GM12878 (cell line): ENCODE data around the gene JOSD2. TPM values are rescaled to one million over a fixed set of nuclear protein-coding genes. Genes with fewer than 3 reads are reported as not detected.
A peak's percentile ranks its signal among the peaks of the same experiment; 100 is the strongest.

Experiments
- ATAC-seq: fragments of 200-7000 bp; cut with Tn5 transposase; 3 replicates; pipeline ENCODE4 v1.9.1; 2020; ENCODE audit warnings: mild to moderate bottlenecking, moderate library complexity
- BruUV-seq: library from RNA; stranded (reverse); fragments of 400-500 nt; replicated peaks from 2 replicates; lab custom pipeline; 2021; lab: Mats Ljungman, UMichigan
- CTCF ChIA-PET: fragments of 300-600 bp; sonication (Branson Sonifier 250); formaldehyde crosslinking; extraction: SDS; loops from one replicate; lab custom pipeline; 2021; ENCODE audit warnings: inconsistent platforms; lab: Yijun Ruan, JAX
- POLR2A ChIA-PET: fragments of 350-600 bp; formaldehyde crosslinking; extraction: SDS; loops from one replicate; lab custom pipeline; 2021; ENCODE audit warnings: inconsistent platforms; lab: Charles Lee
- RAD21 ChIA-PET: fragments of 300-600 bp; sonication (Branson Sonifier 250); formaldehyde crosslinking; loops from one replicate; lab custom pipeline; 2023; ENCODE audit warnings: antibody characterized with exemption; ENCODE audit not compliant: unreplicated experiment; lab: Charles Lee
- SMC1A ChIA-PET: fragments of 300-600 bp; sonication (Branson Sonifier 250); formaldehyde crosslinking; loops from one replicate; lab custom pipeline; 2023; ENCODE audit not compliant: unreplicated experiment, uncharacterized antibody; lab: Charles Lee
- DNase-seq: peaks from one replicate; pipeline ENCODE4 v3.0.0-alpha.2; 2011; ENCODE audit warnings: low read depth, low spot score
- FAIRE-seq: peaks from 3 replicates; lab custom pipeline; 2011; peaks lifted over from hg19 to GRCh38; lab: Jason Lieb, UNC
- H2AFZ ChIP-seq: 2 replicates; pipeline ENCODE4 v1.6.0; 2011; ENCODE audit warnings: low read depth, low read length, control low read depth; ENCODE audit not compliant: control insufficient read depth
- H3K27ac ChIP-seq: 2 replicates; pipeline ENCODE4 v1.5.1; 2011; ENCODE audit warnings: control low read depth; ENCODE audit not compliant: control insufficient read depth, insufficient read depth
- H3K27me3 ChIP-seq, 2 experiments: replicated peaks in 1 of 2; 2 replicates each; pipeline versions ENCODE4 v1.6.0 to v1.6.1; 2011; ENCODE audit warnings: low read length in 1 of 2; ENCODE audit not compliant: control insufficient read depth in 2 of 2, insufficient read depth in 2 of 2
- H3K36me3 ChIP-seq, 2 experiments: 2 replicates each; pipeline ENCODE4 v1.5.1; 2011; ENCODE audit warnings: low read length in 1 of 2; ENCODE audit not compliant: control insufficient read depth in 2 of 2, insufficient read depth in 2 of 2
- H3K4me1 ChIP-seq: 2 replicates; pipeline ENCODE4 v1.6.1; 2011; ENCODE audit warnings: mild to moderate bottlenecking, low read length, moderate library complexity, mixed read lengths; ENCODE audit not compliant: control insufficient read depth, insufficient read depth
- H3K4me2 ChIP-seq: 2 replicates; pipeline ENCODE4 v1.6.0; 2011; ENCODE audit warnings: control low read depth; ENCODE audit not compliant: control insufficient read depth, insufficient read depth
- H3K4me3 ChIP-seq: fragments of 200-600 bp; sonication (generic); 2 replicates; pipeline ENCODE4 v1.5.1; 2016
- H3K79me2 ChIP-seq: 2 replicates; pipeline ENCODE4 v1.6.0; 2011; ENCODE audit warnings: low read length; ENCODE audit not compliant: control insufficient read depth, insufficient read depth
- H3K9ac ChIP-seq: 2 replicates; pipeline ENCODE4 v1.8.0; 2011; ENCODE audit warnings: low read length, control low read depth, mixed read lengths; ENCODE audit not compliant: control insufficient read depth, insufficient read depth
- H3K9me3 ChIP-seq: replicated peaks from 3 replicates; pipeline ENCODE4 v1.5.1; 2011; ENCODE audit warnings: mild to moderate bottlenecking, low read length; ENCODE audit not compliant: control insufficient read depth, insufficient read depth
- H4K20me1 ChIP-seq: 2 replicates; pipeline ENCODE4 v1.6.0; 2011; ENCODE audit not compliant: control insufficient read depth, insufficient read depth
- CHD4 ChIP-seq: fragments of 200-600 bp; sonication (generic); IDR thresholded peaks from 2 replicates; pipeline ENCODE4 v1.6.1; 2016; ENCODE audit warnings: mild to moderate bottlenecking
- FOS ChIP-seq: IDR thresholded peaks from 3 replicates; pipeline ENCODE4 v1.6.1; 2011; ENCODE audit warnings: borderline replicate concordance; ENCODE audit not compliant: insufficient read length; ENCODE audit errors: extremely low read depth
- HDAC2 ChIP-seq: fragments of 200-600 bp; sonication (generic); IDR thresholded peaks from 2 replicates; pipeline ENCODE4 v1.6.1; 2017
- NR2C1 ChIP-seq: fragments of 450-650 bp; IDR thresholded peaks from 2 replicates; pipeline ENCODE4 v1.6.1; 2017; ENCODE audit warnings: antibody characterized with exemption, mild to moderate bottlenecking, moderate library complexity
- SMAD1 ChIP-seq: fragments of 450-650 bp; IDR thresholded peaks from 2 replicates; pipeline ENCODE4 v1.6.1; 2018; ENCODE audit warnings: mild to moderate bottlenecking, low read depth; ENCODE audit not compliant: partially characterized antibody
- SMAD5 ChIP-seq: IDR thresholded peaks from 2 replicates; pipeline ENCODE4 v1.6.1; 2016; ENCODE audit warnings: antibody characterized with exemption, low read depth
- USF2 ChIP-seq: IDR thresholded peaks from 2 replicates; pipeline ENCODE4 v1.6.1; 2011; ENCODE audit warnings: low read depth, low read length, improper control_type of control experiment, borderline replicate concordance
- WGBS: methylation state at CpG from one replicate; pipeline ENCODE4 v1.1.6; 2016; ENCODE audit warnings: low lambda C conversion rate; ENCODE audit not compliant: insufficient replicate concordance, insufficient coverage; ENCODE audit errors: missing lambda C conversion rate; 5-methylcytosine and 5-hydroxymethylcytosine counted together
- in situ Hi-C: fragments of 300-500 bp; cut with MboI; formaldehyde crosslinking; loops from 9 replicates; pipeline ENCODE4 v1.14.3; 2018; ENCODE audit warnings: mixed read lengths
- intact Hi-C: fragments of 100-400 bp; cut with micrococcal nuclease; formaldehyde crosslinking; loops from one replicate; pipeline ENCODE4 v1.14.2; 2022; ENCODE audit not compliant: unreplicated experiment
- polyA plus RNA-seq, 11 experiments: library from polyadenylated mRNA; depleted of rRNA in 4 of 11; unstranded in 6 of 11; stranded (reverse) in 5 of 11; fragments of >200 nt; fragmentation: Nextera tagmentation in 4 of 11; fragmentation: Illumina TruSeq in 1 of 11; extraction: Ambion mirVana in 4 of 11; extraction: Trizol in 1 of 11; gene quantifications; 1 replicate in 1 of 11; 2 replicates in 10 of 11; pipeline versions ENCODE4 v1.2.1 to v1.2.3, GENCODE V29; 2011 to 2016; ENCODE audit warnings: inconsistent platforms in 2 of 11, missing spikeins in 2 of 11, low read depth in 1 of 11
- total RNA-seq, 4 experiments: library from RNA; depleted of rRNA in 3 of 4; stranded (reverse); fragments of >200 nt in 3 of 4; fragmentation: Illumina TruSeq in 1 of 4; extraction: Trizol in 1 of 4; gene quantifications; 2 replicates each; pipeline versions ENCODE4 v1.2.1 to v1.2.3, GENCODE V29; 2013 to 2021
- TF ChIP-seq, protein P1 (sequence below), 3 experiments: IDR thresholded peaks in 2 of 3; conservative IDR thresholded peaks in 1 of 3; 2 replicates each; pipeline ENCODE4 v1.5.1; 2011; ENCODE audit warnings: low read depth in 3 of 3, low read length in 3 of 3, mild to moderate bottlenecking in 3 of 3, control low read depth in 2 of 3, moderate library complexity in 2 of 3, inconsistent platforms in 1 of 3, mixed read lengths in 1 of 3; ENCODE audit not compliant: control insufficient read depth in 2 of 3, insufficient read depth in 1 of 3; ENCODE audit errors: extremely low read depth in 1 of 3
- TF ChIP-seq, protein P2 (sequence below): IDR thresholded peaks from 2 replicates; pipeline ENCODE4 v1.6.1; 2011; ENCODE audit warnings: mild to moderate bottlenecking, low read depth, low read length, moderate library complexity; ENCODE audit not compliant: insufficient replicate concordance

The JOSD2 gene
- total and polyA plus RNA-seq, 10 of the 15 experiments (the other 5 are each of a cell fraction or from before 2014, with no cell fraction given) = 0.91 to 26.7 (median 13.0) TPM

DNA sequence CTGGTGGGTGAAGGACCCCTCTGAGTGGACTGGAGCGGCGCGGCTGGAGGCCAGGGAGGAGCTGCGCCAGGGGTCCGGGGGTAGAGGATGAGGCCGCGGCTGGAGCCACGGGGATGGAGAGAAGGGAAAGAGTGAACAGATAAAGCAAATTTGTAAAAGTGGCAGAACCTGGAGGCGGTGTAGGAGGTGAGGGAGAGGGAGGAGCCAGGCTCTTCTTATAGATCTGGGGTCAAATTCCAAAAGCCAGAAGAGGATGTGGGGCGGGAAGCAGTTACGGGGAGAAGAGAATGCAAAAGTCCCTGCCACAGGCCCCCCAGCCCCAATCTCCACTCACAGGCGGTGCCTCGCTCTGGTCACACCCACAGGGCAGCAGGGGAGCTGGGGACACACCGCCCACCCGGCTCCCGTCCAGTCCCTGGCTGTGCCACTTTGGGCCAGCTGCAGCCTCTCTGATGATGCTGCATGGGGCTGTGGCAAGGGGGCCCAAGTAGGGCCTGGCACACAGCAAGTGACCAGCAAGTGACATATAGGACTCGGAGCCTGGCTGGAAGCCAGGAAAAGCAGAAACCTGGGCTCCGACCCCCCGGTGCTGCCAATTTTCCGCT, 46.1 kb upstream of the JOSD2 start:
- Histone ChIP-seq H3K4me3 (no peak overlapping the region), H3K79me2 (no peaks in the 10 kb centered on the region), H3K27ac (no peak overlapping the region), H3K36me3 (no peaks in the 10 kb centered on the region), H3K27me3 (peaks cover 0 to 5% of the 10 kb centered on the region in 2 experiments; a peak in 3 of 4 replicates), H3K4me1 (no peaks in the 10 kb centered on the region; the same call in 1 of the 2 replicates), H3K4me2 (peak overlapping the region; percentile 91; the same call in 1 of the 2 replicates), H4K20me1 (no peaks in the 10 kb centered on the region), H3K9me3 (no peaks in the 10 kb centered on the region), H3K9ac (no peak overlapping the region), H2AFZ (no peak overlapping the region)
- SMC1A ChIA-PET = interaction anchor here (1.9 kb wide), 1 partner anchor 19 kb away, joined by 16 read pairs; no protein-coding TSS in a partner anchor
- FAIRE-seq (no peak), ATAC-seq (no peak), DNase-seq (no peak)
- no TSS peak for BruUV-seq
- CTCF ChIA-PET = interaction anchor here (0.5 to 8.5 kb wide), 20 partner anchors 11 to 791 kb away, joined by 3 to 117 read pairs (median 4); partner anchors contain the start of genes JOSD2 and NR1H2
- in situ Hi-C loops = no loop called here
- no peak for TF ChIP-seq USF2
- TF ChIP-seq SMAD5 = no peak
- TF ChIP-seq HDAC2 = no peak
- TF ChIP-seq, protein P1, sequence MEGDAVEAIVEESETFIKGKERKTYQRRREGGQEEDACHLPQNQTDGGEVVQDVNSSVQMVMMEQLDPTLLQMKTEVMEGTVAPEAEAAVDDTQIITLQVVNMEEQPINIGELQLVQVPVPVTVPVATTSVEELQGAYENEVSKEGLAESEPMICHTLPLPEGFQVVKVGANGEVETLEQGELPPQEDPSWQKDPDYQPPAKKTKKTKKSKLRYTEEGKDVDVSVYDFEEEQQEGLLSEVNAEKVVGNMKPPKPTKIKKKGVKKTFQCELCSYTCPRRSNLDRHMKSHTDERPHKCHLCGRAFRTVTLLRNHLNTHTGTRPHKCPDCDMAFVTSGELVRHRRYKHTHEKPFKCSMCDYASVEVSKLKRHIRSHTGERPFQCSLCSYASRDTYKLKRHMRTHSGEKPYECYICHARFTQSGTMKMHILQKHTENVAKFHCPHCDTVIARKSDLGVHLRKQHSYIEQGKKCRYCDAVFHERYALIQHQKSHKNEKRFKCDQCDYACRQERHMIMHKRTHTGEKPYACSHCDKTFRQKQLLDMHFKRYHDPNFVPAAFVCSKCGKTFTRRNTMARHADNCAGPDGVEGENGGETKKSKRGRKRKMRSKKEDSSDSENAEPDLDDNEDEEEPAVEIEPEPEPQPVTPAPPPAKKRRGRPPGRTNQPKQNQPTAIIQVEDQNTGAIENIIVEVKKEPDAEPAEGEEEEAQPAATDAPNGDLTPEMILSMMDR (IDR thresholded peaks at IDR 0.05 in 2 of 3, conservative IDR thresholded peaks at IDR 0.05 in 1 of 3; ENCODE audit: control insufficient read depth in 2 of 3, extremely low read depth in 1 of 3, insufficient read depth in 1 of 3, low read depth in 3 of 3, low read length in 3 of 3) = no peak
- no peak for TF ChIP-seq NR2C1
- no peak for TF ChIP-seq SMAD1
- no peak for TF ChIP-seq FOS
- no peak for TF ChIP-seq CHD4
- TF ChIP-seq, protein P2, sequence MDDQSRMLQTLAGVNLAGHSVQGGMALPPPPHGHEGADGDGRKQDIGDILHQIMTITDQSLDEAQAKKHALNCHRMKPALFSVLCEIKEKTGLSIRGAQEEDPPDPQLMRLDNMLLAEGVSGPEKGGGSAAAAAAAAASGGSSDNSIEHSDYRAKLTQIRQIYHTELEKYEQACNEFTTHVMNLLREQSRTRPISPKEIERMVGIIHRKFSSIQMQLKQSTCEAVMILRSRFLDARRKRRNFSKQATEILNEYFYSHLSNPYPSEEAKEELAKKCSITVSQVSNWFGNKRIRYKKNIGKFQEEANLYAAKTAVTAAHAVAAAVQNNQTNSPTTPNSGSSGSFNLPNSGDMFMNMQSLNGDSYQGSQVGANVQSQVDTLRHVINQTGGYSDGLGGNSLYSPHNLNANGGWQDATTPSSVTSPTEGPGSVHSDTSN = no peak
- intact Hi-C loops = no loop called here
- RAD21 ChIA-PET = interaction anchor here (1.0 to 1.8 kb wide), 6 partner anchors 18 to 204 kb away, joined by 3 to 13 read pairs (median 4); no protein-coding TSS in a partner anchor
- WGBS = 14% methylated on average over 20 of the region's 20 CpGs
- POLR2A ChIA-PET = no interaction called here
